H1 (cell line): ENCODE measurements around the gene IQCH. TPM values are rescaled to one million over a fixed set of nuclear protein-coding genes. Genes with fewer than 3 reads are reported as not detected.

Experiments
- CTCF ChIA-PET: fragments of 300-600 bp; sonication (Branson Sonifier 250); formaldehyde crosslinking; loops from one replicate; lab custom pipeline; 2021; ENCODE audit not compliant: partially characterized antibody; lab: Charles Lee
- POLR2A ChIA-PET: fragments of 300-600 bp; sonication (Branson Sonifier 250); formaldehyde crosslinking; loops from one replicate; lab custom pipeline; 2021; ENCODE audit warnings: inconsistent platforms; ENCODE audit not compliant: partially characterized antibody; lab: Charles Lee
- DNase-seq, 2 experiments: peaks; one replicate each; pipeline versions ENCODE4 v3.0.0 to v3.0.0-alpha.2; 2010 to 2022; ENCODE audit warnings: low spot score in 2 of 2, low read depth in 1 of 2, mixed read lengths in 1 of 2
- FAIRE-seq: peaks from 2 replicates; lab custom pipeline; 2011; peaks lifted over from hg19 to GRCh38; lab: Jason Lieb, UNC
- H2AFZ ChIP-seq: 2 replicates; pipeline ENCODE4 v1.8.1; 2012; ENCODE audit warnings: low read length, inconsistent platforms
- H2AK5ac ChIP-seq: 2 replicates; pipeline ENCODE4 v1.6.1; 2013; ENCODE audit warnings: low read depth, low read length
- H2BK120ac ChIP-seq: replicated peaks from 2 replicates; pipeline ENCODE3; 2013; ENCODE audit warnings: low read depth, low read length, inconsistent platforms
- H2BK12ac ChIP-seq: 2 replicates; pipeline ENCODE4 v1.6.1; 2013; ENCODE audit warnings: low read depth, low read length
- H2BK15ac ChIP-seq: 2 replicates; pipeline ENCODE4 v1.6.1; 2013; ENCODE audit warnings: low read length
- H2BK20ac ChIP-seq: 2 replicates; pipeline ENCODE4 v1.6.1; 2013; ENCODE audit warnings: low read length
- H2BK5ac ChIP-seq: 2 replicates; pipeline ENCODE4 v1.6.1; 2013; ENCODE audit warnings: low read depth, low read length
- H3K14ac ChIP-seq: 2 replicates; pipeline ENCODE4 v1.6.1; 2013; ENCODE audit warnings: inconsistent platforms; ENCODE audit not compliant: insufficient read length
- H3K18ac ChIP-seq: 2 replicates; pipeline ENCODE4 v1.6.1; 2013; ENCODE audit warnings: low read length; ENCODE audit errors: extremely low read depth
- H3K23ac ChIP-seq: 2 replicates; pipeline ENCODE4 v1.6.1; 2013; ENCODE audit warnings: inconsistent platforms; ENCODE audit not compliant: insufficient read length
- H3K23me2 ChIP-seq: 2 replicates; pipeline ENCODE4 v1.6.1; 2013; ENCODE audit warnings: low read depth, low read length
- H3K27ac ChIP-seq: 2 replicates; pipeline ENCODE4 v1.6.1; 2011; ENCODE audit warnings: low read depth, low read length, inconsistent platforms
- H3K27me3 ChIP-seq, 4 experiments: replicated peaks in 1 of 4; 1 replicate in 1 of 4; 2 replicates in 3 of 4; pipeline versions ENCODE4 v1.6.1 to v1.8.1; 2011 to 2013; ENCODE audit warnings: low read length in 3 of 4, mild to moderate bottlenecking in 3 of 4, inconsistent platforms in 2 of 4, mixed read lengths in 2 of 4, moderate library complexity in 1 of 4; ENCODE audit not compliant: control insufficient read depth in 3 of 4, insufficient read depth in 3 of 4; ENCODE audit errors: extremely low read depth in 1 of 4
- H3K36me3 ChIP-seq, 4 experiments: 2 replicates each; pipeline versions ENCODE4 v1.6.1 to v1.8.1; 2011 to 2013; ENCODE audit warnings: mild to moderate bottlenecking in 4 of 4, low read length in 3 of 4, moderate library complexity in 2 of 4, control low read depth in 1 of 4, inconsistent platforms in 1 of 4; ENCODE audit not compliant: insufficient read depth in 4 of 4, control insufficient read depth in 2 of 4
- H3K4ac ChIP-seq: replicated peaks from 2 replicates; pipeline ENCODE3; 2013; ENCODE audit warnings: low read length, low read depth, mixed read lengths, inconsistent platforms; ENCODE audit not compliant: insufficient read length
- H3K4me1 ChIP-seq, 4 experiments: replicated peaks in 1 of 4; 1 replicate in 1 of 4; 2 replicates in 3 of 4; pipeline versions ENCODE4 v1.6.1 to v1.8.1; 2011 to 2013; ENCODE audit warnings: low read length in 3 of 4, inconsistent platforms in 2 of 4, mixed read lengths in 1 of 4; ENCODE audit not compliant: insufficient read depth in 4 of 4, control insufficient read depth in 3 of 4
- H3K4me2 ChIP-seq, 2 experiments: 2 replicates each; pipeline versions ENCODE4 v1.6.1 to v1.8.1; 2011 to 2013; ENCODE audit warnings: low read depth in 2 of 2, low read length in 2 of 2, control low read depth in 1 of 2, inconsistent platforms in 1 of 2, mild to moderate bottlenecking in 1 of 2; ENCODE audit not compliant: insufficient read depth in 1 of 2
- H3K4me3 ChIP-seq, 4 experiments: fragments of 200-600, 300-600 bp in 1 of 4; sonication (generic), shearing (Covaris generic), sonication (Bioruptor Twin) in 1 of 4; 2 replicates each; pipeline versions ENCODE4 v1.5.1 to v1.8.1; 2011 to 2016; ENCODE audit warnings: low read length in 4 of 4, low read depth in 3 of 4, control low read depth in 2 of 4, inconsistent platforms in 2 of 4, mild to moderate bottlenecking in 2 of 4, mixed read lengths in 1 of 4, moderate library complexity in 1 of 4; ENCODE audit not compliant: insufficient read depth in 2 of 4; ENCODE audit errors: extremely low read depth in 1 of 4
- H3K56ac ChIP-seq: replicated peaks from 2 replicates; pipeline ENCODE3; 2013; ENCODE audit warnings: low read depth, mild to moderate bottlenecking, mixed read lengths, low read length, inconsistent platforms; ENCODE audit not compliant: insufficient read length
- H3K79me1 ChIP-seq: 2 replicates; pipeline ENCODE4 v1.6.1; 2013; ENCODE audit warnings: low read depth, low read length, control low read depth
- H3K79me2 ChIP-seq, 2 experiments: 2 replicates each; pipeline versions ENCODE4 v1.6.1 to v1.8.1; 2012 to 2013; ENCODE audit warnings: low read length in 2 of 2, mild to moderate bottlenecking in 2 of 2, inconsistent platforms in 1 of 2; ENCODE audit not compliant: insufficient read depth in 2 of 2, control insufficient read depth in 1 of 2
- H3K9ac ChIP-seq, 4 experiments: replicated peaks in 1 of 4; 1 replicate in 1 of 4; 2 replicates in 3 of 4; pipeline versions ENCODE4 v1.6.1 to v1.8.1; 2011 to 2013; ENCODE audit warnings: low read depth in 3 of 4, low read length in 3 of 4, control low read depth in 2 of 4, mild to moderate bottlenecking in 2 of 4, moderate library complexity in 2 of 4, inconsistent platforms in 1 of 4; ENCODE audit errors: extremely low read depth in 1 of 4
- H3K9me3 ChIP-seq, 2 experiments: 2 replicates each; pipeline versions ENCODE4 v1.6.1 to v1.8.1; 2012 to 2013; ENCODE audit warnings: mild to moderate bottlenecking in 2 of 2, moderate library complexity in 2 of 2, control low read depth in 1 of 2, inconsistent platforms in 1 of 2, low read depth in 1 of 2, low read length in 1 of 2, mixed read lengths in 1 of 2; ENCODE audit not compliant: insufficient read depth in 2 of 2
- H4K20me1 ChIP-seq, 2 experiments: replicated peaks in 1 of 2; 2 replicates each; pipeline versions ENCODE3 to v1.8.1; 2011 to 2013; ENCODE audit warnings: inconsistent platforms in 2 of 2, low read length in 2 of 2, mild to moderate bottlenecking in 1 of 2; ENCODE audit not compliant: insufficient read depth in 2 of 2, control insufficient read depth in 1 of 2
- H4K5ac ChIP-seq: 2 replicates; pipeline ENCODE4 v1.6.1; 2013; ENCODE audit warnings: low read length, low read depth, mixed read lengths, inconsistent platforms; ENCODE audit not compliant: insufficient read length
- H4K8ac ChIP-seq: 2 replicates; pipeline ENCODE4 v1.8.0; 2013; ENCODE audit warnings: mild to moderate bottlenecking, moderate library complexity, low read length, inconsistent platforms; ENCODE audit not compliant: insufficient read depth; ENCODE audit errors: extremely low read depth
- H4K91ac ChIP-seq: replicated peaks from 2 replicates; pipeline ENCODE3; 2013; ENCODE audit warnings: low read length, mixed read lengths, inconsistent platforms; ENCODE audit not compliant: insufficient read length
- ATF3 ChIP-seq: IDR thresholded peaks from 2 replicates; pipeline ENCODE4 v1.6.1; 2011; ENCODE audit warnings: low read depth, mild to moderate bottlenecking, low read length; ENCODE audit not compliant: insufficient read depth
- CHD2 ChIP-seq: IDR thresholded peaks from 2 replicates; pipeline ENCODE4 v1.6.1; 2012; ENCODE audit warnings: low read length, improper control_type of control experiment
- CREB1 ChIP-seq: IDR thresholded peaks from 2 replicates; pipeline ENCODE4 v1.6.1; 2012; ENCODE audit warnings: inconsistent platforms
- EGR1 ChIP-seq: IDR thresholded peaks from 2 replicates; pipeline ENCODE4 v1.6.1; 2011; ENCODE audit warnings: low read depth, low read length, borderline replicate concordance
- FOSL1 ChIP-seq: IDR thresholded peaks from 2 replicates; pipeline ENCODE4 v1.6.1; 2011; ENCODE audit warnings: mild to moderate bottlenecking, low read depth, low read length, moderate library complexity; ENCODE audit not compliant: insufficient read depth
- GABPA ChIP-seq: IDR thresholded peaks from 2 replicates; pipeline ENCODE4 v1.6.1; 2011; ENCODE audit warnings: mild to moderate bottlenecking, low read length, moderate library complexity, borderline replicate concordance; ENCODE audit not compliant: insufficient read depth
- JUN ChIP-seq: IDR thresholded peaks from 2 replicates; pipeline ENCODE4 v1.6.1; 2011; ENCODE audit warnings: low read depth, mild to moderate bottlenecking, improper control_type of control experiment, low read length
- KDM4A ChIP-seq: IDR thresholded peaks from one replicate; pipeline ENCODE4 v1.7.1; 2012; ENCODE audit warnings: low read depth, mild to moderate bottlenecking, moderate library complexity, low read length, inconsistent platforms; ENCODE audit not compliant: severe bottlenecking
- MAX ChIP-seq: IDR thresholded peaks from 2 replicates; pipeline ENCODE4 v1.6.1; 2012; ENCODE audit warnings: inconsistent platforms
- NRF1 ChIP-seq: IDR thresholded peaks from 2 replicates; pipeline ENCODE4 v1.6.1; 2011; ENCODE audit warnings: mild to moderate bottlenecking, low read depth, low read length, improper control_type of control experiment
- SIN3A ChIP-seq, 2 experiments: IDR thresholded peaks in 1 of 2; conservative IDR thresholded peaks in 1 of 2; 2 replicates each; pipeline ENCODE4 v1.6.1; 2011 to 2012; ENCODE audit warnings: low read length in 2 of 2, improper control_type of control experiment in 1 of 2, low read depth in 1 of 2, mild to moderate bottlenecking in 1 of 2
- SIRT6 ChIP-seq: IDR thresholded peaks from one replicate; pipeline ENCODE4 v1.7.1; 2012; ENCODE audit warnings: low read length, inconsistent platforms
- SP4 ChIP-seq: IDR thresholded peaks from 2 replicates; pipeline ENCODE4 v1.6.1; 2012; ENCODE audit warnings: low read length, inconsistent platforms
- WGBS, 2 experiments: shearing (Covaris generic) in 1 of 2; methylation state at CpG; one replicate each; pipeline versions ENCODE4 v1.1.6 to v1.1.7; 2013 to 2015; ENCODE audit warnings: low lambda C conversion rate in 2 of 2, mixed read lengths in 2 of 2, inconsistent platforms in 1 of 2, low coverage in 1 of 2, missing lambda C conversion rate in 1 of 2; ENCODE audit not compliant: insufficient replicate concordance in 2 of 2, insufficient coverage in 1 of 2, insufficient read length in 1 of 2; ENCODE audit errors: extremely low coverage in 1 of 2, missing lambda C conversion rate in 1 of 2; 5-methylcytosine and 5-hydroxymethylcytosine counted together
- polyA plus RNA-seq, 7 experiments: library from polyadenylated mRNA; depleted of rRNA in 3 of 7; stranded (reverse) in 5 of 7; unstranded in 2 of 7; fragments of >200 nt in 5 of 7; fragments of 200-250 nt in 2 of 7; gene quantifications; 1 replicate in 5 of 7; 2 replicates in 1 of 7; 4 replicates in 1 of 7; pipeline versions ENCODE4 v1.2.1 to v1.2.3, GENCODE V29; 2011 to 2013; ENCODE audit warnings: missing spikeins in 2 of 7, mixed read lengths in 2 of 7
- total RNA-seq: library from RNA; stranded (reverse); fragmentation: NEBNext Ultra II Directional; extraction: Animal tissue kit (Norgen Biotek cat#: 25700); gene quantifications from 2 replicates; pipeline ENCODE4 v1.2.1, GENCODE V29; 2021

The IQCH gene
- total and polyA plus RNA-seq, 2 of the 8 experiments (the other 6 are each of a cell fraction or from before 2014, with no cell fraction given) = 0.60 to 1.9 TPM

GRCh38 chr15:67547836-67548235, 293.2 kb downstream of the IQCH start:
- WGBS, 2 experiments = 81% methylated on average over 3 of the region's 3 CpGs; no CpG with 5 or more reads in 1 of the 2 experiments
- H3K56ac ChIP-seq = no peak overlapping the region
- no peaks in the 10 kb centered on the region for H3K79me2 ChIP-seq
- H3K4me3 ChIP-seq = no peak overlapping the region
- H3K79me1 ChIP-seq = peaks cover 2% of the 10 kb centered on the region; the same call in 1 of the 2 replicates
- H3K4me2 ChIP-seq = peak overlapping the region in 1 of 2 experiments; percentile 62; a peak in 1 of 4 replicates
- H2BK5ac ChIP-seq = no peak overlapping the region
- H4K5ac ChIP-seq = no peak overlapping the region
- no peak overlapping the region for H3K14ac ChIP-seq
- H4K20me1 ChIP-seq = no peaks in the 10 kb centered on the region
- H3K4me1 ChIP-seq = peaks cover 3 to 18% (median 6%) of the 10 kb centered on the region in 4 experiments
- H3K9me3 ChIP-seq = no peaks in the 10 kb centered on the region
- DNase-seq (no peak), FAIRE-seq (no peak)
- H2BK12ac ChIP-seq = no peak overlapping the region; the same call in 1 of the 2 replicates
- no peak overlapping the region for H2BK15ac ChIP-seq
- no peak overlapping the region for H2BK120ac ChIP-seq
- no peak overlapping the region for H2AFZ ChIP-seq
- ChIA-PET POLR2A (interaction anchor here (1.4 to 1.7 kb wide), 2 partner anchors 16 to 27 kb away, joined by 3 to 5 read pairs; no protein-coding TSS in a partner anchor), CTCF (interaction anchor here (2.0 kb wide), 1 partner anchor 11 kb away, joined by 8 read pairs; no protein-coding TSS in a partner anchor)
- H3K23ac ChIP-seq = no peak overlapping the region
- H3K36me3 ChIP-seq = peaks cover 0 to 8% (median 2%) of the 10 kb centered on the region in 4 experiments; a peak in 3 of 8 replicates
- H3K4ac ChIP-seq = no peak overlapping the region
- no peak overlapping the region for H2AK5ac ChIP-seq
- H4K91ac ChIP-seq = no peak overlapping the region
- no peak overlapping the region for H3K18ac ChIP-seq
- H3K9ac ChIP-seq = no peak overlapping the region
- no peak overlapping the region for H3K27ac ChIP-seq
- H3K27me3 ChIP-seq = no peaks in the 10 kb centered on the region; a peak in 1 of 7 replicates
- no peak overlapping the region for H4K8ac ChIP-seq
- H3K23me2 ChIP-seq = peaks cover 5% of the 10 kb centered on the region; the same call in 1 of the 2 replicates
- H2BK20ac ChIP-seq = no peak overlapping the region
- no peak for TF ChIP-seq CHD2
- no peak for TF ChIP-seq CREB1
- no peak for TF ChIP-seq SIRT6
- no peak for TF ChIP-seq ATF3
- 0 out of 2 replicates have a peak, but pooled peaks have one; percentile 44 for TF ChIP-seq MAX
- TF ChIP-seq KDM4A = no peak
- no peak for TF ChIP-seq FOSL1
- no peak for TF ChIP-seq SP4
- TF ChIP-seq NRF1 = no peak
- TF ChIP-seq JUN = no peak
- TF ChIP-seq GABPA = no peak
- TF ChIP-seq EGR1 = no peak
- no peak for TF ChIP-seq SIN3A (conservative IDR thresholded peaks at IDR 0.05 in 1 of 2, IDR thresholded peaks at IDR 0.05 in 1 of 2; ENCODE audit: low read depth in 1 of 2, low read length in 2 of 2)
